ENCODE data around the gene ERVW-1.

DNA sequence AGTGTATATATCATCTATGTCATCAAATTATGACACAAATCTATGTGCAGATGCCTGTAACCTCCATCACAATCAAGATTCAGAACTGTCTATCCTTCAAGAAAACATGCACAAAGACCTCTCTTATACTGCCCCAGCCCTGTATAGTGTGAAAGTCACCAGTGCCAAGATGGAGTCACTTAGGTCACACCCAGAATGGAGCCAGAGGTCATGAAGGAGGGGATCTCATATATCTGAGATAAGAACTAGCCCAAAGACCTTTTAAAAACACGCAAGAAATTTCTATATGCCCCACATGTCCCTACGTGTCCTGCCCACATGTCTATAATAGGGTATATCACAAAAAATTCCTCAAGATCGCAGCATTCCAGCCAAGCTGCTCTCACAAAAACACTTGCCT, 50.6 kb downstream of the ERVW-1 start:
- no peak for TF ChIP-seq EZH2 (IDR thresholded peaks at IDR 0.05; ENCODE audit: low read length)
- TF ChIP-seq, protein P1, sequence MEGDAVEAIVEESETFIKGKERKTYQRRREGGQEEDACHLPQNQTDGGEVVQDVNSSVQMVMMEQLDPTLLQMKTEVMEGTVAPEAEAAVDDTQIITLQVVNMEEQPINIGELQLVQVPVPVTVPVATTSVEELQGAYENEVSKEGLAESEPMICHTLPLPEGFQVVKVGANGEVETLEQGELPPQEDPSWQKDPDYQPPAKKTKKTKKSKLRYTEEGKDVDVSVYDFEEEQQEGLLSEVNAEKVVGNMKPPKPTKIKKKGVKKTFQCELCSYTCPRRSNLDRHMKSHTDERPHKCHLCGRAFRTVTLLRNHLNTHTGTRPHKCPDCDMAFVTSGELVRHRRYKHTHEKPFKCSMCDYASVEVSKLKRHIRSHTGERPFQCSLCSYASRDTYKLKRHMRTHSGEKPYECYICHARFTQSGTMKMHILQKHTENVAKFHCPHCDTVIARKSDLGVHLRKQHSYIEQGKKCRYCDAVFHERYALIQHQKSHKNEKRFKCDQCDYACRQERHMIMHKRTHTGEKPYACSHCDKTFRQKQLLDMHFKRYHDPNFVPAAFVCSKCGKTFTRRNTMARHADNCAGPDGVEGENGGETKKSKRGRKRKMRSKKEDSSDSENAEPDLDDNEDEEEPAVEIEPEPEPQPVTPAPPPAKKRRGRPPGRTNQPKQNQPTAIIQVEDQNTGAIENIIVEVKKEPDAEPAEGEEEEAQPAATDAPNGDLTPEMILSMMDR (optimal IDR thresholded peaks at IDR 0.05 in 1 of 3, IDR thresholded peaks at IDR 0.05 in 1 of 3, conservative IDR thresholded peaks at IDR 0.05 in 1 of 3; ENCODE audit: extremely low read depth in 1 of 3, insufficient read depth in 2 of 3, low read length in 3 of 3): no peak

All from keratinocyte (primary cell).